Spleen (tissue), 7 donors: ENCODE data around the gene UTP11.

Experiments used
- POLR2AphosphoS5 ChIP-seq, 3 donors: sonication (generic); formaldehyde crosslinking; IDR thresholded peaks; one replicate each; pipeline ENCODE4 v1.5.1; 2017; ENCODE audit warnings: antibody characterized with exemption in 3 of 3
- TF ChIP-seq, protein P1 (sequence below), 11 experiments: fragments of 200-600 bp in 7 of 11; fragments of 450-650 bp in 4 of 11; sonication (generic) in 4 of 11; IDR thresholded peaks in 8 of 11; conservative IDR thresholded peaks in 3 of 11; 1 replicate in 7 of 11; 2 replicates in 4 of 11; pipeline versions ENCODE4 v1.4.0 to v1.8.0; 2016 to 2021; ENCODE audit warnings: antibody characterized with exemption in 11 of 11, inconsistent platforms in 4 of 11, mild to moderate bottlenecking in 1 of 11
- donor health status: DM: no; HTN: no; CAD: no; lungs with moderate emphysema.
- donor health status: DM: no; HTN: no; CAD: no.
- donor health status: DM: no; HTN: no; CAD: no.

DNA sequence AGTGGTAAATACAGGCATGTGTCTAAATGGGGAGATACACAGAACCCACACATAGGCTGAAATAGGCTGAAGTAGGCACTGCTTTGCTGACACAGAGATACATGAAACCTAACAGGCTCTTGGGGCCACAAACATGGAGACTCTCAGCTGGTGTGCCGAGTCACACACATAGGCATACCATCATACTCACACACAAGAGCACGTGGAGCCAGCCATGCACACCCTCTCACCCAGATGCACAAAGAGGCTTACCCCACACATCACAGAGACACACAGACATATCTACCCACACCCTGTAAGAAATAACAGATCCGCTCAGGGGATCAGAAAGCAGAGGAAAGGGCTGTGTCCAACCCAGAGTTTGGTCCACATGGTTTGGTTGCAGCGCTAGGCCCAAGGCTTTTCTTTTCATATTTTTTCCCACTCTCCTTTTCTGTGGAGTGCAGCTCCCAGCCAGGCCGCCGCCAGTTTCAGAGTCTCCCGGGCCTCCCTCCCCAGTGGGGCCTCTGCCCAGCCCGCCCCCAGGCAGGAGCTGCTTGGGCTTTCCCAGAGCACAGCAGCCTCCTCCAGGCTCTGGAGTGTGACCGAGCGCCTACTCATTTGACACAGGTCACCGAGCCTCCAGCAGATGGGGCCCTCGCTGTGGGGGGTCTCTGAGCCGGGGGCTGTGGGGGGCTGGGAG lies 38.0 kb downstream of the UTP11 start:
- TF ChIP-seq, protein P1, sequence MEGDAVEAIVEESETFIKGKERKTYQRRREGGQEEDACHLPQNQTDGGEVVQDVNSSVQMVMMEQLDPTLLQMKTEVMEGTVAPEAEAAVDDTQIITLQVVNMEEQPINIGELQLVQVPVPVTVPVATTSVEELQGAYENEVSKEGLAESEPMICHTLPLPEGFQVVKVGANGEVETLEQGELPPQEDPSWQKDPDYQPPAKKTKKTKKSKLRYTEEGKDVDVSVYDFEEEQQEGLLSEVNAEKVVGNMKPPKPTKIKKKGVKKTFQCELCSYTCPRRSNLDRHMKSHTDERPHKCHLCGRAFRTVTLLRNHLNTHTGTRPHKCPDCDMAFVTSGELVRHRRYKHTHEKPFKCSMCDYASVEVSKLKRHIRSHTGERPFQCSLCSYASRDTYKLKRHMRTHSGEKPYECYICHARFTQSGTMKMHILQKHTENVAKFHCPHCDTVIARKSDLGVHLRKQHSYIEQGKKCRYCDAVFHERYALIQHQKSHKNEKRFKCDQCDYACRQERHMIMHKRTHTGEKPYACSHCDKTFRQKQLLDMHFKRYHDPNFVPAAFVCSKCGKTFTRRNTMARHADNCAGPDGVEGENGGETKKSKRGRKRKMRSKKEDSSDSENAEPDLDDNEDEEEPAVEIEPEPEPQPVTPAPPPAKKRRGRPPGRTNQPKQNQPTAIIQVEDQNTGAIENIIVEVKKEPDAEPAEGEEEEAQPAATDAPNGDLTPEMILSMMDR (IDR thresholded peaks at IDR 0.05 in 8 of 11, conservative IDR thresholded peaks at IDR 0.05 in 3 of 11), result no peak
- TF ChIP-seq POLR2AphosphoS5 (IDR thresholded peaks at IDR 0.05), result no peak
